SK-N-SH (cell line): ENCODE data around the gene NETO2. TPM values are rescaled to one million over a fixed set of nuclear protein-coding genes. Genes with fewer than 3 reads are reported as not detected.

Experiments
- CTCF ChIA-PET: fragments of 300-600, 350-600 bp; formaldehyde crosslinking; extraction: SDS; loops from one replicate; lab custom pipeline; 2021; lab: Yijun Ruan, JAX
- POLR2A ChIA-PET: fragments of 350-600 bp; sonication (Branson Sonifier 250); formaldehyde crosslinking; extraction: SDS; loops from one replicate; lab custom pipeline; 2020; ENCODE audit warnings: antibody characterized with exemption, inconsistent platforms; lab: Yijun Ruan, JAX
- DNase-seq: peaks from one replicate; pipeline ENCODE4 v3.0.0; 2012
- H2AFZ ChIP-seq: fragments of 200-600 bp; sonication (generic); 2 replicates; pipeline ENCODE4 v1.8.1; 2016; ENCODE audit warnings: antibody characterized with exemption, mild to moderate bottlenecking, low read depth
- H3F3A ChIP-seq: fragments of 200-600 bp; sonication (generic); replicated peaks from 2 replicates; pipeline ENCODE3; 2016; ENCODE audit warnings: antibody characterized with exemption, mild to moderate bottlenecking; ENCODE audit not compliant: insufficient read depth
- H3K27ac ChIP-seq, 2 experiments: fragments of 200-500 bp in 1 of 2; fragments of 200-600 bp in 1 of 2; sonication (Bioruptor generic) in 1 of 2; sonication (generic), shearing (Covaris generic) in 1 of 2; 2 replicates each; pipeline versions ENCODE4 v1.5.1 to v1.6.1; 2014 to 2016; ENCODE audit warnings: low read depth in 2 of 2, inconsistent platforms in 1 of 2, low read length in 1 of 2, mild to moderate bottlenecking in 1 of 2, mixed read lengths in 1 of 2
- H3K27me3 ChIP-seq: fragments of 200-600 bp; sonication (generic), shearing (Covaris generic); 2 replicates; pipeline ENCODE4 v1.6.1; 2016; ENCODE audit warnings: mixed run types; ENCODE audit not compliant: insufficient read depth
- H3K36me3 ChIP-seq, 2 experiments: fragments of 200-500 bp in 1 of 2; fragments of 200-600 bp in 1 of 2; sonication (Bioruptor generic) in 1 of 2; sonication (generic) in 1 of 2; replicated peaks in 1 of 2; 2 replicates each; pipeline versions ENCODE3 to v1.5.1; 2014 to 2016; ENCODE audit warnings: low read length in 1 of 2, mild to moderate bottlenecking in 1 of 2; ENCODE audit not compliant: insufficient read depth in 2 of 2, control insufficient read depth in 1 of 2
- H3K4me1 ChIP-seq, 2 experiments: fragments of 200-500 bp in 1 of 2; fragments of 200-600 bp in 1 of 2; sonication (Bioruptor generic) in 1 of 2; sonication (generic), shearing (Covaris generic) in 1 of 2; 2 replicates each; pipeline versions ENCODE4 v1.5.1 to v1.6.1; 2014 to 2016; ENCODE audit warnings: low read depth in 1 of 2, low read length in 1 of 2, mixed run types in 1 of 2; ENCODE audit not compliant: insufficient read depth in 2 of 2, control insufficient read depth in 1 of 2
- H3K4me2 ChIP-seq: fragments of 200-600 bp; sonication (generic), shearing (Covaris generic); 2 replicates; pipeline ENCODE4 v1.6.1; 2017; ENCODE audit warnings: mixed run types
- H3K4me3 ChIP-seq, 2 experiments: fragments of 200-500 bp in 1 of 2; fragments of 200-600 bp in 1 of 2; sonication (Bioruptor generic) in 1 of 2; sonication (generic), shearing (Covaris generic) in 1 of 2; 2 replicates each; pipeline versions ENCODE4 v1.5.1 to v1.8.1; 2014 to 2016; ENCODE audit warnings: low read depth in 2 of 2, inconsistent platforms in 1 of 2, low read length in 1 of 2, mild to moderate bottlenecking in 1 of 2, mixed read lengths in 1 of 2, moderate library complexity in 1 of 2
- H3K79me2 ChIP-seq: fragments of 200-600 bp; sonication (generic); 2 replicates; pipeline ENCODE4 v1.8.1; 2017; ENCODE audit warnings: mild to moderate bottlenecking; ENCODE audit not compliant: insufficient read depth
- H3K9ac ChIP-seq: fragments of 200-600 bp; sonication (generic); 2 replicates; pipeline ENCODE4 v1.6.1; 2017; ENCODE audit warnings: mixed run types
- H3K9me2 ChIP-seq: fragments of 200-600 bp; sonication (generic); 2 replicates; pipeline ENCODE4 v1.6.1; 2017; ENCODE audit warnings: mixed run types
- H3K9me3 ChIP-seq: fragments of 200-600 bp; sonication (generic); 2 replicates; pipeline ENCODE4 v1.6.1; 2017; ENCODE audit warnings: mixed run types, mild to moderate bottlenecking, moderate library complexity
- H4K20me1 ChIP-seq: fragments of 200-600 bp; sonication (generic); 2 replicates; pipeline ENCODE4 v1.6.1; 2017; ENCODE audit warnings: mild to moderate bottlenecking, mixed run types; ENCODE audit not compliant: insufficient read depth
- ELF1 ChIP-seq: IDR thresholded peaks from 2 replicates; pipeline ENCODE4 v1.4.0; 2012
- EZH2phosphoT487 ChIP-seq: fragments of 200-600 bp; sonication (generic); IDR thresholded peaks from 2 replicates; pipeline ENCODE4 v1.6.1; 2017; ENCODE audit warnings: low read depth, mixed run types, mild to moderate bottlenecking, antibody characterized with exemption, moderate library complexity, borderline replicate concordance
- FOXJ3 ChIP-seq: sonication (generic); formaldehyde crosslinking; IDR thresholded peaks from 2 replicates; pipeline ENCODE4 v1.5.1; 2020; ENCODE audit warnings: mild to moderate bottlenecking, missing genetic modification reagents
- FOXM1 ChIP-seq: IDR thresholded peaks from 2 replicates; pipeline ENCODE4 v1.4.0; 2012; ENCODE audit warnings: low read depth, mild to moderate bottlenecking
- GABPA ChIP-seq: IDR thresholded peaks from 2 replicates; pipeline ENCODE4 v1.4.0; 2012; ENCODE audit warnings: low read depth, mild to moderate bottlenecking
- IRF3 ChIP-seq: fragments of 150-350 bp; IDR thresholded peaks from 2 replicates; pipeline ENCODE4 v1.6.1; 2016; ENCODE audit warnings: mild to moderate bottlenecking, low read depth, low read length
- JUND ChIP-seq: IDR thresholded peaks from 2 replicates; pipeline ENCODE4 v1.4.0; 2012
- MAX ChIP-seq: IDR thresholded peaks from 2 replicates; pipeline ENCODE4 v1.4.0; 2012; ENCODE audit warnings: low read depth
- MEF2A ChIP-seq: IDR thresholded peaks from 2 replicates; pipeline ENCODE4 v1.4.0; 2012; ENCODE audit warnings: low read depth, borderline replicate concordance
- PBX3 ChIP-seq: IDR thresholded peaks from 2 replicates; pipeline ENCODE4; 2012
- POLR2AphosphoS5 ChIP-seq: IDR thresholded peaks from 2 replicates; pipeline ENCODE4 v1.6.1; 2012; ENCODE audit warnings: low read depth, low read length
- REST ChIP-seq: IDR thresholded peaks from 2 replicates; pipeline ENCODE4 v1.6.1; 2012; ENCODE audit warnings: mild to moderate bottlenecking, low read depth, low read length, moderate library complexity
- RXRA ChIP-seq: IDR thresholded peaks from 2 replicates; pipeline ENCODE4 v1.4.0; 2012; ENCODE audit warnings: low read depth, mild to moderate bottlenecking, borderline replicate concordance
- SIN3A ChIP-seq: IDR thresholded peaks from 2 replicates; pipeline ENCODE4 v1.6.1; 2012; ENCODE audit warnings: low read depth, mild to moderate bottlenecking, low read length, moderate library complexity, borderline replicate concordance
- USF1 ChIP-seq: IDR thresholded peaks from 2 replicates; pipeline ENCODE4 v1.4.0; 2012; ENCODE audit warnings: low read depth, borderline replicate concordance
- USF2 ChIP-seq: fragments of 150-350 bp; IDR thresholded peaks from 2 replicates; pipeline ENCODE4 v1.6.1; 2017; ENCODE audit warnings: antibody characterized with exemption, low read length, low read depth, borderline replicate concordance
- YY1 ChIP-seq: IDR thresholded peaks from 2 replicates; pipeline ENCODE4 v1.4.0; 2012; ENCODE audit warnings: low read depth, mild to moderate bottlenecking
- ZBTB33 ChIP-seq: IDR thresholded peaks from 2 replicates; pipeline ENCODE4 v1.4.0; 2012; ENCODE audit warnings: low read depth, borderline replicate concordance
- WGBS: methylation state at CpG from one replicate; pipeline ENCODE4 v1.1.6; 2017; ENCODE audit warnings: low lambda C conversion rate; 5-methylcytosine and 5-hydroxymethylcytosine counted together
- polyA plus RNA-seq, 3 experiments: library from polyadenylated mRNA; depleted of rRNA; stranded (reverse); fragments of >200 nt; gene quantifications; 2 replicates each; pipeline ENCODE4 v1.2.3, GENCODE V29; 2012

Gene NETO2
- polyA plus RNA-seq, 1 of the 3 experiments (the other 2 are of a cell fraction), result 48.8 TPM

GRCh38 chr16:47029724-47030123 is 114.0 kb downstream of the NETO2 start:
- Histone ChIP-seq H3K9ac (no peak overlapping the region), H3K4me1 (no peaks in the 10 kb centered on the region), H2AFZ (no peak overlapping the region), H3F3A (no peaks in the 10 kb centered on the region), H3K36me3 (no peaks in the 10 kb centered on the region), H3K4me2 (no peak overlapping the region), H3K79me2 (no peaks in the 10 kb centered on the region), H3K4me3 (no peak overlapping the region), H3K9me2 (no peaks in the 10 kb centered on the region), H4K20me1 (no peaks in the 10 kb centered on the region), H3K27ac (no peak overlapping the region), H3K27me3 (no peaks in the 10 kb centered on the region), H3K9me3 (no peaks in the 10 kb centered on the region)
- ChIA-PET POLR2A (interaction anchor here (0.6 kb wide), 1 partner anchor 63 kb away, joined by 3 read pairs; no protein-coding TSS in a partner anchor), CTCF (interaction anchor here (1.2 to 2.3 kb wide), 3 partner anchors 8 to 114 kb away, joined by 4 to 15 read pairs (median 7); partner anchors contain the start of gene NETO2)
- DNase-seq, result no peak
- no peak for TF ChIP-seq PBX3
- TF ChIP-seq JUND, result no peak
- no peak for TF ChIP-seq SIN3A
- TF ChIP-seq IRF3, result no peak
- TF ChIP-seq RXRA, result no peak
- no peak for TF ChIP-seq USF2
- no peak for TF ChIP-seq FOXJ3 (CRISPR knock-in tag)
- TF ChIP-seq POLR2AphosphoS5, result no peak
- TF ChIP-seq ELF1, result no peak
- no peak for TF ChIP-seq MAX
- no peak for TF ChIP-seq REST
- no peak for TF ChIP-seq YY1
- no peak for TF ChIP-seq ZBTB33
- TF ChIP-seq GABPA, result no peak
- TF ChIP-seq FOXM1, result no peak
- no peak for TF ChIP-seq MEF2A
- TF ChIP-seq EZH2phosphoT487, result no peak
- TF ChIP-seq USF1, result no peak
- 88% methylated on average over 3 of the region's 3 CpGs for WGBS
